HS-27A (cell line): ENCODE results near the gene KIT.
A peak's percentile ranks its signal among the peaks of the same experiment; 100 is the strongest.

Source experiments
- DNase-seq: peaks from one replicate; pipeline ENCODE4 v3.0.0-alpha.2; 2012; ENCODE audit warnings: low read depth, missing footprints

Gene KIT

GRCh38 chr4:54707406-54707805 is 49.6 kb downstream of the KIT start:
- no peak for DNase-seq

- no peak for DNase-seq
Measured at GRCh38 chr4:54708339-54709279, 50.9 kb downstream of the KIT start.

GRCh38 chr4:54709400-54709799 is 51.6 kb downstream of the KIT start:
- no peak for DNase-seq

GRCh38 chr4:54712206-54712605 is 54.4 kb downstream of the KIT start:
- DNase-seq = no peak

DNA sequence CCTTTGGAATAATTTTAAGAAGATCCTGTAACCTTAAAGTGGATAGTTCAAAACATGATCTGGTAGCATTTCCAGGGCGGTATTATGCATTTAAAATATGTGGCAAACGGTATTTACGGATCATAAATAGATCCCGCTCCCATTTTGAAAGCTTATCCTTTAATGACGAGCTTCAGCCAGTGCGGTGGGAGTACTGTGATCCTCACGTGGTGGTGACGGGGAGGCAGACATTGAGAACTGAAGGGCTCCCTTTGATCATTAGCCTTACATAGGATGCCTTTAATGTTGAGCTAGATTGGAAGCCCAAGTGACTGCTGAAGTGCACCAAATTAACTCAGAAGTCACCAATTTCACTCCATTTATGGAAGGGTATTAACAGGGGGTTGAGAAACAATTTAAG is 56.9 kb downstream of the KIT start:
- no peak for DNase-seq

DNA sequence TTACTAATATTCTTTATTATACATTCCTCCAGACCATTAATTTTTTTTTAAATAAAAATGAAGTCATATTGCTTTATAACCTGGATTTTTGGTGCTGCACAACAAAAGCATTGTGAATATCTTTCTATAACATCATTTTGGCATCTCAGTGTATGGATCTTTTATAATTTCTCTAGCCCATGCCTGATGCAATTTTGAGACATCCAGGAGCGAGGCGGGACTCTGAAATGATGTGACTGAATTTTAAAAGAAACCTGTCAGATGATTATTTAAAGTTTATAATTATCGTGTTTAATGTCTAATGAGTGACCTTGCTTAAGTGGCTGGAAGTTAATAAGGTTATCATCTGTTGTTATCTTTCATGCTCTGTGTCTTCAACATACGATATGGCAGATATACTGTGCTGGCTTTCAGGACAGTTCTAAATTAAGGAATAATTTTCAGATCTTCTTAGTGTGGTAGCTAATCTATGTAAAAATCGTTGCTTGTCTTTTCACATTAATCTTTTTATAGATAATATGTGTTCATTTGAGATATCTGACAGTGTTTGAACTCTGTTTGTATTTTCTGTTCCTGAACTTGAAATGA is 58.8 kb downstream of the KIT start:
- DNase-seq = no peak

- no peak for DNase-seq
Measured at GRCh38 chr4:54717694-54718093, 59.9 kb downstream of the KIT start.

- peak; percentile 3 for DNase-seq
Measured at GRCh38 chr4:54719378-54719777, 61.6 kb downstream of the KIT start.

DNA sequence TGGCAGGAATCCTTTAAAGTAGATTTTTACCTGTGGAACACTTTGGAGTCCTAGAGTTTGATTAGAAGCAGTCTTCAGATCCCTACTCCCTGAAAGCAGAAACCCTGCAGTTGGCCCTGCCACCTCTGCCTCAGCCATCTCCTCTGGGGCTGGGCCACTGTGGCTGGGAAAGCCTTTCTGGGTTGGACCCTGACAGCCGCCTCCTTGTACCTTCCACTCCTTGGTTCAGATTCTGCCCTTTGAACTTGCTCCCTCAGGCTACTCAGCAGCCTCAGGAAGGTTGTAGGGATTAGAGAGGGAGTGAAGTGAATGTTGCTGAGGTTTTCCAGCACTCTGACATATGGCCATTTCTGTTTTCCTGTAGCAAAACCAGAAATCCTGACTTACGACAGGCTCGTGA is 65.5 kb downstream of the KIT start:
- no peak for DNase-seq

DNA sequence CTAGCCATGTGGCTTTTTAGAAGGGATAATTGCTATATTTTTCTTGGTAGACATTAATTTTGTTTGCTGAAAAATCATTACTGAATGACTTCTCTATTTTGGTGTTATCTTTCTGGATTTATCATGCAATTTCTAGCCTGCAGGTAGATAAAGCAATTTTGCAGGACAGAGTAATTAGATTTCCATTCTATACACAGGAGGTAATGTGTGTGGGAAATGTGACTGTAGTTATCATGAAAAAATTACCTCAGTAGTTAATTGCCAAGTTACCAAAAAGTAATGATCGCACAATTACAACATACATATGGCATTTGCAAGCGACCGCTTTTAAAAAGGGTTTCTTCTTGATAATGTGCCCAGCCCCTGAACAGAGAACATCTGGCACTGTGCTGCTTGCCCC is 66.1 kb downstream of the KIT start:
- no peak for DNase-seq

GRCh38 chr4:54726907-54727306 is 69.2 kb downstream of the KIT start:
- DNase-seq = no peak

DNA sequence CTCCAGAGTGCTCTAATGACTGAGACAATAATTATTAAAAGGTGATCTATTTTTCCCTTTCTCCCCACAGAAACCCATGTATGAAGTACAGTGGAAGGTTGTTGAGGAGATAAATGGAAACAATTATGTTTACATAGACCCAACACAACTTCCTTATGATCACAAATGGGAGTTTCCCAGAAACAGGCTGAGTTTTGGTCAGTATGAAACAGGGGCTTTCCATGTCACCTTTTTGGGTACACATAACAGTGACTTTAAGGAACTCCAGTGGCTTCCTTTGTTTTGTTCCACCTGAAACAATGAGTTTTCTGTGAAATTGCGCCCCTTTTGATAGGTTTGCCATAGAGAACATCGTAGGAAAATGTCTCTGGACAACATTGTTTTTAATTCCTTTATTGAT is 69.6 kb downstream of the KIT start:
- no peak for DNase-seq

DNA sequence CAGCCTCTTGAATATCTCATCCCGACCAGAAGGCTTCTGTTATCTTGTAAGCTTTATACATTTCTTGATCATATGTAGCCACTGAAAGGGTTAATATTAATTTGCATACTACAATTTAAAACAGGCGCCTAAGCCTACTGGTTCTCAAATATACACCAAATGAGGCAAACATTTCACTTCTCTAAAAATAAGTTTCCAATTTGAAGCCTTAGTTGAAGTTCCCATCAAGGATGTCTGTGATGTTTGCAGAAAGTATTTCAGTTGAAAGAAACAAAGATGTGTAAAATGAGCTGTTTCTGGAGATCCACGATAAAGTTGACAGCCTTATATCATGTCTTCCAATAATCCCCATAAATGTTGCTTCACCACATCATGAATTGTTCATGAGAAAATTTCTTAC is 70.6 kb downstream of the KIT start:
- no peak for DNase-seq

DNA sequence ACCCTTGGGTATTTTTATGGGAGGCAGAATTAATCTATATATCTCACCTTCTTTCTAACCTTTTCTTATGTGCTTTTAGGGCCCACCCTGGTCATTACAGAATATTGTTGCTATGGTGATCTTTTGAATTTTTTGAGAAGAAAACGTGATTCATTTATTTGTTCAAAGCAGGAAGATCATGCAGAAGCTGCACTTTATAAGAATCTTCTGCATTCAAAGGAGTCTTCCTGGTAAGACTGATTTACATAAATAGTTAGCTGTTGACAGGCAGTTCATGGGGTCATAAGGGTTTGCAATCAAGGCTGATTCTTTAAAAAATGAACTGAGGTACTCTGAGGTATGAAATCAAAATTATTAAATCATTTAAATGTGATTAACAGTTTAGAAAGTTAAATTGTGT is 71.5 kb downstream of the KIT start:
- DNase-seq = no peak

DNA sequence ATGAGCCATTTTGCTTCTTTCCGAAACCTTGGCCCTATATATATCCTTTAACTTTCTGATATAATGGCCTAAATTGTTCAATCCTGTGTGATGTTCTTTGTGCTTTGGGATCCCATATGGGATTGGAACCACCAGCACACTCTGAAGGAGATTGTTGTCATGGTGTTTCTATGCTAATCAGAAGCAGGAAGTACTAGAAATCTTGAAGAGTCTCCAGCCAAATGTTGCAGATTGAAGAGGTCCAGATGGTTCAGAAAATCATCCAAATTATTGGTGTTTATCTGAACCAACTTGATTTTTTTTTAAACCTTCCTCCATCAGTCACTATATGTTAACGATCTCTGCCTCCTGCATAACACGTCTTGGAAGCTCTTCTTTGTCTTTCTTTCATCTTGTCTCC is 72.8 kb downstream of the KIT start:
- DNase-seq = no peak

GRCh38 chr4:54731552-54731951 is 73.8 kb downstream of the KIT start:
- no peak for DNase-seq

- no peak for DNase-seq
Measured at GRCh38 chr4:54731976-54732375, 74.2 kb downstream of the KIT start.

DNA sequence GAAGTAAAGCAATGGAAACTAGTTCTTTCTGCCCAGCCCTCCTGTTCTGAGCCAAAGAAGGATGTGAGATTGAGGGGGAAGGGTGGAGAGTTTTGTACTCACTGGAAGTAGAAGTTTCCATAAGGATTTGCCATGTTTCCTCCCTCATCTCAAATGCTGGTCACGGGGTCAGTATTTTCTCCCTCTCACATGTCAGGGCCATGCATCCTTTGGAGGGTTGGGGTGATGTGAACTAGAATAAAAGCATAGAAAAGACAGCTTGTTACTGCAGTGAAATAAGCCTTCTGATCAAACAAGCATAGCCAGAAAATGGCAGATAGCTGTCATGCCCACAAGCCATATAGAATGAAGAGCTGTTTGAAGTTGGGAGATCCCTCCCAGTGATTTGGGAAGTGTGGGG is 79.7 kb downstream of the KIT start:
- DNase-seq = no peak

- DNase-seq = no peak
Measured at GRCh38 chr4:54741202-54741601, 83.4 kb downstream of the KIT start.

DNA sequence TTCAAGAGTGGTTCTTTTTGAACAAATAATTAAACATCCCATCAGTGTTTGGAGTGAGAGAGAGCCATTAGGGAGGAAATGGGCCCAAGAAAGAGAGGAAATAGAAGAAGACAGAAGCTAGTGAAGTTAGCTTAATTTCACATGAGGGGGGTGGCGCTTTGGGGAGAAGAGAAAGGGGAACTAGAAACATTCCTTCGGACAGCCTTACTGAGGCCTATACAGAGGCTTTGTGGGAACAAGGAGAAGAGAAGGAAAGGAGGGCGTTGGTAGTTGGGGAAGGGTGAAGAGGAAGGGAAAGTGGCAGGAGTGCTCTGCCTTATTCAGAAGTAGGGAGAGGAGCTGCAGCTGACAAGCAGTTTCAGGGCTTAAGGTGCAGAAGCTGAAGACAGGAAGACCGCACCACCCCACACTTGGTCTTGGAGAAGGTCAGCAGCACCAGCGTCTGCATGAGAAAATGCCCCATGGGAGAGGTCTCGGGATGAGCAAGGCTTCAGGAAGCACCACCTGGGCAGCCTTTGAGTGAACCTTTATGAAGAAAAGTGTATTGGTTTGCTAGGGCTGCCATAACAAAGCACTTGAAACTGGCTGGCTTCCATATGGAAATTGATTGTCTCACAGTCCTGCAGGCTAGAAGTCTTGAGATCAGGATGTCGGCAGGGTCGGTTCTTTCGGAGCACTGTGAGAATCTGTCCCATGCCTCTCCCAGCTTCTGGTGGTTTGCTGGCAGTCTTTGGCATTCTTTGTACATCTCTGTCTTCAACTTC is 85.1 kb downstream of the KIT start:
- DNase-seq = no peak

GRCh38 chr4:54743562-54743961 is 85.8 kb downstream of the KIT start:
- no peak for DNase-seq

DNA sequence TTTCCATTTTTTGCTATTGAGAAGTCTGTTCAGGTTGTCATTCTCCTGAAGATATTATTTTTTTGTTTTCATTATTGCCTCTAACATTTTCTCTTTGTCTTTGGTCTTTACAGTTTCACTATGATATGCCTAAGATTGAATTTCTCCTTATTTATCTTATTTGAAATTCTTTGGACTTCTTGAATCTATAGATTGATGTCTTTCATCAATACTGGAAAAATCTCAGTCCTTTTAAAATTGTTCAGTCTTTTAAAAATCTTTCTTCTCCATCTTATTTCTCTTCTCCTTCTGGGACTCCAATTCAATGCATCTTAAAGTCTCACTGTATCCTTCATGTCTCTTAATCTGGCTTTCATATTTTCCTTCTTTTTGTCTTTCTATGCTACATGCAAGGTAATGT is 86.7 kb downstream of the KIT start:
- no peak for DNase-seq
